Measurements from ENCODE around the gene PPFIA1. TPM values are rescaled to one million over a fixed set of nuclear protein-coding genes. Genes with fewer than 3 reads are reported as not detected.
"Not testable (repeated sequence)": the region's sequence is repeated elsewhere in the genome, so short reads cannot be mapped to it uniquely, and the experiment has no call there.

The PPFIA1 gene
- total and polyA plus RNA-seq, 2 of the 8 experiments (the other 6 are each of a cell fraction or from before 2014, with no cell fraction given) = 44.3 to 73.5 TPM

GRCh38 chr11:70255477-70256116 lies 14.9 kb upstream of the PPFIA1 start (continued):
- no peak for TF ChIP-seq ATF2 (IDR thresholded peaks at IDR 0.05; ENCODE audit: low read length)

- H3K9ac ChIP-seq (replicated peaks in 1 of 4; ENCODE audit: extremely low read depth in 1 of 4, low read depth in 3 of 4, low read length in 3 of 4); H3K4me3 ChIP-seq (ENCODE audit: extremely low read depth in 1 of 4, insufficient read depth in 2 of 4, low read depth in 3 of 4, low read length in 4 of 4); CTCF ChIA-PET (ENCODE audit: partially characterized antibody); H2BK5ac ChIP-seq (ENCODE audit: low read depth, low read length); H2AK5ac ChIP-seq (ENCODE audit: low read depth, low read length); H3K4me1 ChIP-seq (replicated peaks in 1 of 4; ENCODE audit: control insufficient read depth in 3 of 4, insufficient read depth in 4 of 4, low read length in 3 of 4); H2BK120ac ChIP-seq (replicated peaks; ENCODE audit: low read depth, low read length); H4K20me1 ChIP-seq (replicated peaks in 1 of 2; ENCODE audit: control insufficient read depth in 1 of 2, insufficient read depth in 2 of 2, low read length in 2 of 2); H2BK15ac ChIP-seq (ENCODE audit: low read length); H3K4ac ChIP-seq (replicated peaks; ENCODE audit: insufficient read length, low read depth, low read length); H3K79me2 ChIP-seq (ENCODE audit: control insufficient read depth in 1 of 2, insufficient read depth in 2 of 2, low read length in 2 of 2); H4K91ac ChIP-seq (replicated peaks; ENCODE audit: insufficient read length, low read length); H3K23ac ChIP-seq (ENCODE audit: insufficient read length); DNase-seq (ENCODE audit: low read depth in 1 of 2, low spot score in 2 of 2); H2BK20ac ChIP-seq (ENCODE audit: low read length); H3K18ac ChIP-seq (ENCODE audit: extremely low read depth, low read length); H2BK12ac ChIP-seq (ENCODE audit: low read depth, low read length); FAIRE-seq; H3K27me3 ChIP-seq (replicated peaks in 1 of 4; ENCODE audit: control insufficient read depth in 3 of 4, extremely low read depth in 1 of 4, insufficient read depth in 3 of 4, low read length in 3 of 4); H4K8ac ChIP-seq (ENCODE audit: extremely low read depth, insufficient read depth, low read length); H2AFZ ChIP-seq (ENCODE audit: low read length); H3K56ac ChIP-seq (replicated peaks; ENCODE audit: insufficient read length, low read depth, low read length); H3K36me3 ChIP-seq (ENCODE audit: control insufficient read depth in 2 of 4, insufficient read depth in 4 of 4, low read length in 3 of 4); H3K9me3 ChIP-seq (ENCODE audit: insufficient read depth in 2 of 2, low read depth in 1 of 2, low read length in 1 of 2); H3K79me1 ChIP-seq (ENCODE audit: low read depth, low read length); H4K5ac ChIP-seq (ENCODE audit: insufficient read length, low read depth, low read length); H3K4me2 ChIP-seq (ENCODE audit: insufficient read depth in 1 of 2, low read depth in 2 of 2, low read length in 2 of 2); H3K23me2 ChIP-seq (ENCODE audit: low read depth, low read length); H3K14ac ChIP-seq (ENCODE audit: insufficient read length); H3K27ac ChIP-seq (ENCODE audit: low read depth, low read length): not testable (repeated sequence)
- 93% methylated on average over 2 of the region's 2 CpGs; no CpG with 5 or more reads in 1 of the 2 experiments for WGBS, 2 experiments (ENCODE audit: extremely low coverage in 1 of 2, insufficient coverage in 1 of 2, insufficient read length in 1 of 2, insufficient replicate concordance in 2 of 2, low coverage in 1 of 2, low lambda C conversion rate in 2 of 2, missing lambda C conversion rate in 1 of 2)
- POLR2A ChIA-PET (ENCODE audit: partially characterized antibody) = interaction anchor here (0.8 kb wide), 1 partner anchor 9 kb away, joined by 3 read pairs; no protein-coding TSS in a partner anchor
Measured at GRCh38 chr11:70259077-70259476, 11.4 kb upstream of the PPFIA1 start.

Measured in H1 (cell line).